Measurements from ENCODE around the gene MYO18A. TPM values are rescaled to one million over a fixed set of nuclear protein-coding genes. Genes with fewer than 3 reads are reported as not detected.
A peak's percentile ranks its signal among the peaks of the same experiment; 100 is the strongest.

The MYO18A gene
- total and polyA plus RNA-seq, 2 of the 4 experiments (the other 2 are of a cell fraction), result 22.4 to 39.1 TPM

DNA sequence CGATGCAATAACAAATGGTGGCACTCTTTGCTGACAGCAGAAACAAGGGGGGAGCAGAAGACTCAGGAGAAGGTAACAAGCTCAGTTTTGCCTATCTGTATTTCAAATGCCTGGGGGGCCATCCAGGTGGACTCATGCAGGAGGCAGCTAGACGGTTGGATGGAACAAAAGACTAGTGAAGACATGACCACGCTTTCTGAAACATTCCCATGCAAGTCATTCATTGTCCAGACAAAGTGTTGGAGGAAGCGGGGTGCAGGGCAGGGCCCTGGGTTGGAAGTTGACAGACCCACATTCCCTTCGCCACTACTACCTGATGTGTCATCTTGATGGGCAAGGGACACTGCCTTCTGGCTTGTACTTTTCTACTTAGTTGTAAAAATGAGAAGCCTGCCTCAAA lies 36.7 kb upstream of the MYO18A start:
- no peaks in the 10 kb centered on the region for H3K36me3 ChIP-seq (ENCODE audit: control insufficient read depth, insufficient read depth, low read length)
- H3K56ac ChIP-seq (ENCODE audit: extremely low read depth, insufficient read depth, low read length), result no peak overlapping the region
- H2AK9ac ChIP-seq (replicated peaks; ENCODE audit: low read depth, low read length, poor library complexity), result no peak overlapping the region
- no peak overlapping the region for H3K27ac ChIP-seq (ENCODE audit: insufficient read depth, low read length)
- POLR2A ChIA-PET (ENCODE audit: unreplicated experiment), result no interaction called here
- H2AK5ac ChIP-seq (ENCODE audit: low read depth, low read length), result no peak overlapping the region
- DNase-seq, result no peak
- H4K20me1 ChIP-seq (ENCODE audit: insufficient read depth, low read length), result no peaks in the 10 kb centered on the region
- H4K8ac ChIP-seq (ENCODE audit: low read depth in 2 of 2, low read length in 2 of 2), result no peak overlapping the region
- no peak for TF ChIP-seq BHLHE40 (IDR thresholded peaks at IDR 0.05; ENCODE audit: low read depth, low read length)
- TF ChIP-seq NFE2L2 (IDR thresholded peaks at IDR 0.05; ENCODE audit: low read depth, low read length), result no peak
- no peak for TF ChIP-seq POLR2A (IDR thresholded peaks at IDR 0.05; ENCODE audit: low read depth, low read length)
- TF ChIP-seq CHD1 (IDR thresholded peaks at IDR 0.05; ENCODE audit: low read depth, low read length), result no peak
- TF ChIP-seq RFX5 (IDR thresholded peaks at IDR 0.05; ENCODE audit: low read depth, low read length), result no peak
- no peak for TF ChIP-seq FOS (IDR thresholded peaks at IDR 0.05; ENCODE audit: low read depth, low read length)
- TF ChIP-seq MAFK (IDR thresholded peaks at IDR 0.05; ENCODE audit: low read depth, low read length), result no peak
- TF ChIP-seq, protein P1, sequence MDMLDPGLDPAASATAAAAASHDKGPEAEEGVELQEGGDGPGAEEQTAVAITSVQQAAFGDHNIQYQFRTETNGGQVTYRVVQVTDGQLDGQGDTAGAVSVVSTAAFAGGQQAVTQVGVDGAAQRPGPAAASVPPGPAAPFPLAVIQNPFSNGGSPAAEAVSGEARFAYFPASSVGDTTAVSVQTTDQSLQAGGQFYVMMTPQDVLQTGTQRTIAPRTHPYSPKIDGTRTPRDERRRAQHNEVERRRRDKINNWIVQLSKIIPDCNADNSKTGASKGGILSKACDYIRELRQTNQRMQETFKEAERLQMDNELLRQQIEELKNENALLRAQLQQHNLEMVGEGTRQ (IDR thresholded peaks at IDR 0.05; ENCODE audit: low read depth, low read length), result no peak
- TF ChIP-seq RCOR1 (IDR thresholded peaks at IDR 0.05; ENCODE audit: insufficient replicate concordance, low read length), result no peak
- no peak for TF ChIP-seq MXI1 (IDR thresholded peaks at IDR 0.05; ENCODE audit: borderline replicate concordance, low read depth, low read length)
- TF ChIP-seq, protein P2, sequence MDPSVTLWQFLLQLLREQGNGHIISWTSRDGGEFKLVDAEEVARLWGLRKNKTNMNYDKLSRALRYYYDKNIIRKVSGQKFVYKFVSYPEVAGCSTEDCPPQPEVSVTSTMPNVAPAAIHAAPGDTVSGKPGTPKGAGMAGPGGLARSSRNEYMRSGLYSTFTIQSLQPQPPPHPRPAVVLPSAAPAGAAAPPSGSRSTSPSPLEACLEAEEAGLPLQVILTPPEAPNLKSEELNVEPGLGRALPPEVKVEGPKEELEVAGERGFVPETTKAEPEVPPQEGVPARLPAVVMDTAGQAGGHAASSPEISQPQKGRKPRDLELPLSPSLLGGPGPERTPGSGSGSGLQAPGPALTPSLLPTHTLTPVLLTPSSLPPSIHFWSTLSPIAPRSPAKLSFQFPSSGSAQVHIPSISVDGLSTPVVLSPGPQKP (IDR thresholded peaks at IDR 0.05; ENCODE audit: borderline replicate concordance, low read depth, low read length), result no peak
- no peak for TF ChIP-seq CEBPB (IDR thresholded peaks at IDR 0.05; ENCODE audit: low read depth, low read length)
- TF ChIP-seq MAZ (IDR thresholded peaks at IDR 0.05; ENCODE audit: borderline replicate concordance, low read depth, low read length), result no peak
- TF ChIP-seq SMC3 (IDR thresholded peaks at IDR 0.05; ENCODE audit: low read depth, low read length), result no peak
- TF ChIP-seq RAD21 (IDR thresholded peaks at IDR 0.05; ENCODE audit: low read length), result no peak
- TF ChIP-seq, protein P3, sequence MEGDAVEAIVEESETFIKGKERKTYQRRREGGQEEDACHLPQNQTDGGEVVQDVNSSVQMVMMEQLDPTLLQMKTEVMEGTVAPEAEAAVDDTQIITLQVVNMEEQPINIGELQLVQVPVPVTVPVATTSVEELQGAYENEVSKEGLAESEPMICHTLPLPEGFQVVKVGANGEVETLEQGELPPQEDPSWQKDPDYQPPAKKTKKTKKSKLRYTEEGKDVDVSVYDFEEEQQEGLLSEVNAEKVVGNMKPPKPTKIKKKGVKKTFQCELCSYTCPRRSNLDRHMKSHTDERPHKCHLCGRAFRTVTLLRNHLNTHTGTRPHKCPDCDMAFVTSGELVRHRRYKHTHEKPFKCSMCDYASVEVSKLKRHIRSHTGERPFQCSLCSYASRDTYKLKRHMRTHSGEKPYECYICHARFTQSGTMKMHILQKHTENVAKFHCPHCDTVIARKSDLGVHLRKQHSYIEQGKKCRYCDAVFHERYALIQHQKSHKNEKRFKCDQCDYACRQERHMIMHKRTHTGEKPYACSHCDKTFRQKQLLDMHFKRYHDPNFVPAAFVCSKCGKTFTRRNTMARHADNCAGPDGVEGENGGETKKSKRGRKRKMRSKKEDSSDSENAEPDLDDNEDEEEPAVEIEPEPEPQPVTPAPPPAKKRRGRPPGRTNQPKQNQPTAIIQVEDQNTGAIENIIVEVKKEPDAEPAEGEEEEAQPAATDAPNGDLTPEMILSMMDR (conservative IDR thresholded peaks at IDR 0.05; ENCODE audit: low read depth, low read length), result no peak
- intact Hi-C loops (cut with micrococcal nuclease) (no loop called here), in situ Hi-C loops (cut with MboI; ENCODE audit: low sequenced_read_pairs) (loop anchor here (5.0 kb wide), 1 partner anchor 70 kb away; no protein-coding TSS in a partner anchor), dilution Hi-C loops (cut with HindIII; ENCODE audit: low sequenced_read_pairs, unreplicated experiment) (no loop called here)
- H3K23ac ChIP-seq (ENCODE audit: low read depth, low read length), result 0 out of 2 replicates have a peak overlapping the region, but pooled peaks have one; percentile 31
- H2BK20ac ChIP-seq (ENCODE audit: low read depth, low read length), result no peak overlapping the region
- no peaks in the 10 kb centered on the region for H3K27me3 ChIP-seq (ENCODE audit: control insufficient read depth, insufficient read depth, low read length)
- no peak overlapping the region for H2AFZ ChIP-seq (replicated peaks; ENCODE audit: low read length, poor library complexity)
- BruUV-seq (replicated peaks), result no TSS peak
- peaks cover 10% of the 10 kb centered on the region for H3K9me1 ChIP-seq (ENCODE audit: insufficient read depth, low read length)
- CTCF ChIA-PET, result interaction anchor here (1.3 to 3.4 kb wide), 2 partner anchors 68 to 72 kb away, joined by 4 to 13 read pairs; no protein-coding TSS in a partner anchor
- WGBS, 2 experiments (ENCODE audit: extremely low coverage in 2 of 2, insufficient read length in 1 of 2), result 86% methylated on average over 3 of the region's 5 CpGs; no CpG with 5 or more reads in 1 of the 2 experiments
- H4K91ac ChIP-seq (ENCODE audit: insufficient read depth, low read depth, low read length), result no peak overlapping the region
- no peak overlapping the region for H2BK15ac ChIP-seq (ENCODE audit: low read depth, low read length)
- H3K9me3 ChIP-seq (ENCODE audit: control insufficient read depth, insufficient read depth, low read length), result no peaks in the 10 kb centered on the region
- no peak for ATAC-seq (ENCODE audit: low read depth)
- H2BK5ac ChIP-seq (ENCODE audit: low read depth, low read length, poor library complexity, severe bottlenecking), result no peak overlapping the region
- no peak overlapping the region for H3K4ac ChIP-seq (ENCODE audit: low read depth, low read length)
- H3K4me1 ChIP-seq (ENCODE audit: control insufficient read depth, insufficient read depth, low read length), result no peaks in the 10 kb centered on the region; the same call in 1 of the 2 replicates
- no peak overlapping the region for H3K18ac ChIP-seq (ENCODE audit: low read depth, low read length)
- no peak overlapping the region for H2BK120ac ChIP-seq (ENCODE audit: low read depth, low read length)
- H3K9ac ChIP-seq (ENCODE audit: low read depth, low read length), result no peak overlapping the region
- H3K4me2 ChIP-seq (ENCODE audit: low read depth, low read length), result no peak overlapping the region
- H4K5ac ChIP-seq (ENCODE audit: low read depth, low read length), result no peak overlapping the region
- no peaks in the 10 kb centered on the region for H3K79me1 ChIP-seq (ENCODE audit: low read depth in 1 of 2, low read length in 2 of 2)
- H3K4me3 ChIP-seq (ENCODE audit: insufficient read depth, low read depth, low read length), result no peak overlapping the region
- no peak overlapping the region for H3K14ac ChIP-seq (replicated peaks; ENCODE audit: low read depth, low read length)

Data from IMR-90 (cell line).